GM18861 (cell line): Measurements from ENCODE around the gene UBASH3A.

Experiments used
- ATAC-seq: cut with Tn5 transposase; IDR thresholded peaks from one replicate; pipeline ENCODE4 v1.9.1; 2021; ENCODE audit not compliant: unreplicated experiment

Gene UBASH3A

GRCh38 chr21:42447182-42447581, 43.5 kb downstream of the UBASH3A start:
- no peak for ATAC-seq

GRCh38 chr21:42447732-42448131, 44.0 kb downstream of the UBASH3A start:
- no peak for ATAC-seq

GRCh38 chr21:42448686-42449085, 45.0 kb downstream of the UBASH3A start:
- ATAC-seq = no peak

- ATAC-seq = no peak
These were observed 48.2 kb downstream of the UBASH3A start for GRCh38 chr21:42451941-42452340.

GRCh38 chr21:42452401-42453223, 48.9 kb downstream of the UBASH3A start:
- no peak for ATAC-seq

GRCh38 chr21:42453224-42453985, 49.7 kb downstream of the UBASH3A start:
- no peak for ATAC-seq

- no peak for ATAC-seq
These were observed 50.4 kb downstream of the UBASH3A start for GRCh38 chr21:42453986-42454570.

GRCh38 chr21:42454786-42455185, 51.1 kb downstream of the UBASH3A start:
- no peak for ATAC-seq

GRCh38 chr21:42455196-42455595, 51.5 kb downstream of the UBASH3A start:
- ATAC-seq = no peak

GRCh38 chr21:42455754-42456440, 52.2 kb downstream of the UBASH3A start:
- no peak for ATAC-seq

- no peak for ATAC-seq
These were observed 52.8 kb downstream of the UBASH3A start for GRCh38 chr21:42456457-42456856.

- no peak for ATAC-seq
These were observed 55.4 kb downstream of the UBASH3A start for GRCh38 chr21:42459082-42459460.

- no peak for ATAC-seq
These were observed 56.0 kb downstream of the UBASH3A start for GRCh38 chr21:42459546-42460215.

- ATAC-seq = peak; percentile 35
These were observed 56.9 kb downstream of the UBASH3A start for GRCh38 chr21:42460391-42461184.

- no peak for ATAC-seq
These were observed 57.5 kb downstream of the UBASH3A start for GRCh38 chr21:42461185-42461520.

- no peak for ATAC-seq
These were observed 58.5 kb downstream of the UBASH3A start for GRCh38 chr21:42461881-42462877.

GRCh38 chr21:42463861-42464515, 60.3 kb downstream of the UBASH3A start:
- no peak for ATAC-seq
